AG04449 (cell line): ENCODE data around the gene SEC16B.

Experiments
- CTCF ChIA-PET: fragments of 350-600 bp; formaldehyde crosslinking; extraction: SDS; loops from one replicate; lab custom pipeline; 2021; ENCODE audit warnings: antibody characterized with exemption; lab: Yijun Ruan, JAX
- POLR2A ChIA-PET: fragments of 400-600, 350-600 bp; formaldehyde crosslinking; extraction: SDS; loops from one replicate; lab custom pipeline; 2020; ENCODE audit warnings: antibody characterized with exemption, inconsistent platforms; lab: Yijun Ruan, JAX
- DNase-seq: peaks from one replicate; pipeline ENCODE4 v3.0.0-alpha.2; 2010; ENCODE audit warnings: low read depth, low spot score
- H3K4me3 ChIP-seq: 2 replicates; pipeline ENCODE4 v1.5.1; 2011; ENCODE audit warnings: low read depth, mild to moderate bottlenecking, control low read depth, low read length
- TF ChIP-seq, protein P1 (sequence below): IDR thresholded peaks from one replicate; pipeline ENCODE4 v1.5.1; 2011; ENCODE audit warnings: mild to moderate bottlenecking, moderate library complexity, low read length, control low read depth, inconsistent platforms; ENCODE audit not compliant: insufficient read depth; ENCODE audit errors: missing control alignments

The SEC16B gene, protein sequence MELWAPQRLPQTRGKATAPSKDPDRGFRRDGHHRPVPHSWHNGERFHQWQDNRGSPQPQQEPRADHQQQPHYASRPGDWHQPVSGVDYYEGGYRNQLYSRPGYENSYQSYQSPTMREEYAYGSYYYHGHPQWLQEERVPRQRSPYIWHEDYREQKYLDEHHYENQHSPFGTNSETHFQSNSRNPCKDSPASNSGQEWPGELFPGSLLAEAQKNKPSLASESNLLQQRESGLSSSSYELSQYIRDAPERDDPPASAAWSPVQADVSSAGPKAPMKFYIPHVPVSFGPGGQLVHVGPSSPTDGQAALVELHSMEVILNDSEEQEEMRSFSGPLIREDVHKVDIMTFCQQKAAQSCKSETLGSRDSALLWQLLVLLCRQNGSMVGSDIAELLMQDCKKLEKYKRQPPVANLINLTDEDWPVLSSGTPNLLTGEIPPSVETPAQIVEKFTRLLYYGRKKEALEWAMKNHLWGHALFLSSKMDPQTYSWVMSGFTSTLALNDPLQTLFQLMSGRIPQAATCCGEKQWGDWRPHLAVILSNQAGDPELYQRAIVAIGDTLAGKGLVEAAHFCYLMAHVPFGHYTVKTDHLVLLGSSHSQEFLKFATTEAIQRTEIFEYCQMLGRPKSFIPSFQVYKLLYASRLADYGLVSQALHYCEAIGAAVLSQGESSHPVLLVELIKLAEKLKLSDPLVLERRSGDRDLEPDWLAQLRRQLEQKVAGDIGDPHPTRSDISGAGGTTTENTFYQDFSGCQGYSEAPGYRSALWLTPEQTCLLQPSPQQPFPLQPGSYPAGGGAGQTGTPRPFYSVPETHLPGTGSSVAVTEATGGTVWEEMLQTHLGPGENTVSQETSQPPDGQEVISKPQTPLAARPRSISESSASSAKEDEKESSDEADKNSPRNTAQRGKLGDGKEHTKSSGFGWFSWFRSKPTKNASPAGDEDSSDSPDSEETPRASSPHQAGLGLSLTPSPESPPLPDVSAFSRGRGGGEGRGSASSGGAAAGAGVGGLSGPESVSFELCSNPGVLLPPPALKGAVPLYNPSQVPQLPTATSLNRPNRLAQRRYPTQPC

DNA sequence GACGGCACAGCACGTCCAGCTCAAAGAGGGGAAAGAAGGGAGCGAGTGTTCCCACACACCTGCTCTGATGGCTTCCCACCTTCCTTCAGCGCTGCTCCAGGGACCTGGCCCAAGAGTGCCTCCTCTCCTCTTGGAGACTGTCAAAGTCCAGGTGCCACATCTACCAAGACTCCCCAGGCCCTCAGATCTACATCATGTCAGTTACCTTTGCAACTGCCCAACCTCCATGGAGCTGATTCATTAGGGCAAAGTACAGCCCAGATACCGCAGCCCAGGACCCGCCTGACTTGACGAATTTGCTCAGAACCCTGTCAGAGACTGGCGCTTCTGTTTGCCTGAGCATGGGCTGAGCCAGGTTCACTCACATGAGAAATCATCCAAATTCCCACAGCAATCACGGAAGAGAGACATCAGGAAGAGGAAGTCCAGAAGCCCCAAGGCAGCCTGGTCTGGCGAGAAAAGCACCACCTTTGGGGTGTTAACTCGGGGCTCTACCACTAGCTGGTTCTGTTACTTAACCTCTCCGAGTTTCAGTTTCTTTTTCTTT, at the start of gene SEC16B:
TSS of gene SEC16B (minus strand) at position 234 of the 547 bp plus-strand sequence. CDS start 2,077 bp downstream, outside the sequence.
- ChIA-PET CTCF (interaction anchor here (1.5 kb wide), 1 partner anchor 8 kb away, joined by 6 read pairs; no protein-coding TSS in a partner anchor), POLR2A (no interaction called here)
- TF ChIP-seq, protein P1, sequence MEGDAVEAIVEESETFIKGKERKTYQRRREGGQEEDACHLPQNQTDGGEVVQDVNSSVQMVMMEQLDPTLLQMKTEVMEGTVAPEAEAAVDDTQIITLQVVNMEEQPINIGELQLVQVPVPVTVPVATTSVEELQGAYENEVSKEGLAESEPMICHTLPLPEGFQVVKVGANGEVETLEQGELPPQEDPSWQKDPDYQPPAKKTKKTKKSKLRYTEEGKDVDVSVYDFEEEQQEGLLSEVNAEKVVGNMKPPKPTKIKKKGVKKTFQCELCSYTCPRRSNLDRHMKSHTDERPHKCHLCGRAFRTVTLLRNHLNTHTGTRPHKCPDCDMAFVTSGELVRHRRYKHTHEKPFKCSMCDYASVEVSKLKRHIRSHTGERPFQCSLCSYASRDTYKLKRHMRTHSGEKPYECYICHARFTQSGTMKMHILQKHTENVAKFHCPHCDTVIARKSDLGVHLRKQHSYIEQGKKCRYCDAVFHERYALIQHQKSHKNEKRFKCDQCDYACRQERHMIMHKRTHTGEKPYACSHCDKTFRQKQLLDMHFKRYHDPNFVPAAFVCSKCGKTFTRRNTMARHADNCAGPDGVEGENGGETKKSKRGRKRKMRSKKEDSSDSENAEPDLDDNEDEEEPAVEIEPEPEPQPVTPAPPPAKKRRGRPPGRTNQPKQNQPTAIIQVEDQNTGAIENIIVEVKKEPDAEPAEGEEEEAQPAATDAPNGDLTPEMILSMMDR = no peak
- DNase-seq = no peak
- no peak within 1 kb of the TSS for H3K4me3 ChIP-seq

DNA sequence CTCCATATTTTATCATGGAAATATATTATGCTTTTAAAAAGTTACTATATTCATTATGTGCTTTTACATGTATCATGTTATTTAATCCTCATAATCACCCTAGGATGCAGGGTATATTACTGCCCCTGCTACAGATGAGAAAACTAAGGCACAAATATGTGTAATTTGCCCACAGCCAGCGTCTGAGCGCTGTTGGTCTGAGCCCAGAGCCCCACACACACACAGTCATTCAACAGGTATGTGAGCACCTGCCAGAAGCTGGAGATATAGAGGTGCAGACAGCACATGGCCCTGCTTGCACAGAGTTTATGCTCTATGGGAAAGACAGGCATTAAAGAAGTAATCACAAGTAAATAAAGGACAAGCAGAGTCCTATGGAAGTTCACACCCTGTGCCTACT, 49.8 kb upstream of the SEC16B start:
- TF ChIP-seq, protein P1 = no peak
- no peak for DNase-seq

DNA sequence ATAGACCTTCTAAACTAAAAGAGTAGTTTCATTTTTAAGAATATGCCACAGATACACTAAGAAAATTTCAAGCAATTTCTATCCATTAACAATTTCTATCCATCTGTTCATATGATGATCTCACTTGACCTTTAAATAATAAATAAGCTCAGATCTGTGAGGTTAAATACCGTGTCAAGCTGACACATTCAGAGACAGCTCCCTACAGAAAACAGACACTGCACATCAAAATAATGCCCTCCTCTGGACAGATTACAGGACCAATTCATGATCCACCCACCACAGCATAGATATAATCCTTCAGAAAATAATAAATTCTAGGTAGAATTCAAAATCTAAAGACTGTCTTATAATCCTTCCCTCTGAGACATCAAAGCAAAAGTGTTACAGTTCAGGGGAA, 49.4 kb upstream of the SEC16B start:
- DNase-seq = no peak
- H3K4me3 ChIP-seq = no peak overlapping the region
- ChIA-PET CTCF (interaction anchor here (0.5 to 9.4 kb wide), 6 partner anchors 13 to 986 kb away, joined by 3 to 117 read pairs (median 3); no protein-coding TSS in a partner anchor), POLR2A (no interaction called here)
- TF ChIP-seq, protein P1 = no peak

More for the DNA sequence above, 49.8 kb upstream of the SEC16B start:
- POLR2A ChIA-PET = no interaction called here
- CTCF ChIA-PET = interaction anchor here (1.3 to 9.4 kb wide), 5 partner anchors 13 to 986 kb away, joined by 3 to 117 read pairs (median 3); no protein-coding TSS in a partner anchor
- no peak overlapping the region for H3K4me3 ChIP-seq

DNA sequence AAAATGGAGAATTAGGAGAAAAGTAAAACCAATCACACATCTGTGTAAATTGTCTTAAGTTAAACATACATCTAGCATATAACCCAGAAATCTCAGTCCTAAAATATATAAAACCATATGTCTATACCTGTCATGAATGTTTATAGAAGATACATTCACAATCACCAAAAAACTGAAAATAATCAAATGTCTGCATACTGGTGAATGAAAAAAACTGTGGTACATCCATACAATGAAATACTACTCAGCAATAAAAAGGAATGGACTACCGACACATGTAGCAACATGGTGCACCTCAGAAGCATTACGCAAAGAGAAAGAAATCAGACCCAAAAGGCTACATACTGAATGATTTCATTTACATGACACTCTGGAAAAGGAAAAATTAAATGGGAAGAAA, 47.7 kb upstream of the SEC16B start:
- ChIA-PET POLR2A (no interaction called here), CTCF (interaction anchor here (0.7 to 9.4 kb wide), 3 partner anchors 15 to 283 kb away, joined by 3 to 117 read pairs (median 9); no protein-coding TSS in a partner anchor)
- TF ChIP-seq, protein P1 = no peak
- DNase-seq = no peak
- no peak overlapping the region for H3K4me3 ChIP-seq

DNA sequence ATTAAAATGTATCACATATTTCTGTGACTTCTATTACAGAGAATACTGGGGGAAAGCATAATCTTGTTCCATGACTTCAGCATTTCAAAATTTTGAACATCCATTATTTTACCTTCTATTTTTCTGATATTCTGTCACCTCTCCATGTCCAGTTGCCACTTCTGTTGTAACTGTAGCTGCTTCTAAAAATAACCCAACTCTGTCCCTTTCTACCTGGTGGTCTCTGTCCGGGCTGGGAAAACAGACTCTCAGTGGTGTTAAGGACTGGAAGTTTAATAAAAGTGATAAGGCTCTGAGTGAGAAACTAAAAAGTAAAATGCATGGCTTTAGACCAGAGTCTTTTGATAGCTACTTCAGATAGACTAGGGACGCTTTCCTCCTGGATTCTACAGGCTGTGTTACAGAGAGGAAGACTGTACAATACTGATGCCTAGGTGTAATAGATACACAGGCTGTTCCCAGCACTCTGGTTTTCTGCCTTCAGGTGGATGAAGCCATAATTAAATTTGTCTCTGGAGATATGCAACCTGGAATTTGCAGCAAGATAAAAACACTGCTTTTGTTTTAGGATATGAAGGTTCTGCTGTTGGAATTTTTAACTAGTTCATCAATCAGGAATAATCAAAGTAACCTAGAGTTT, 42.1 kb upstream of the SEC16B start:
- DNase-seq = no peak
- no peak overlapping the region for H3K4me3 ChIP-seq
- POLR2A ChIA-PET = no interaction called here
- TF ChIP-seq, protein P1 = no peak
- CTCF ChIA-PET = interaction anchor here (0.9 to 2.4 kb wide), 6 partner anchors 9 to 271 kb away, joined by 3 to 17 read pairs (median 3); no protein-coding TSS in a partner anchor
